Activated naive CD4-positive, alpha-beta T cell treated with anti-CD3 and anti-CD28 coated beads, Interleukin-2, amount 10 ng/mL, durations not matched to agents 7 days and 5 days (primary cell): ENCODE measurements around the gene TTLL4.
A peak's percentile ranks its signal among the peaks of the same experiment; 100 is the strongest.

Experiments
- CTCF ChIA-PET: fragments of 350-600 bp; sonication (Branson Sonifier 250); formaldehyde crosslinking; loops from one replicate; lab custom pipeline; 2021; ENCODE audit warnings: antibody characterized with exemption; lab: Charles Lee
- DNase-seq: peaks from one replicate; pipeline ENCODE4 v3.0.0-alpha.2; 2020
- H3K27ac Mint-ChIP-seq: one replicate; pipeline ENCODE4 v1.8.0; 2021; ENCODE audit warnings: mild to moderate bottlenecking, moderate library complexity, mixed read lengths
- H3K27me3 Mint-ChIP-seq: one replicate; pipeline ENCODE4 v1.8.0; 2021; ENCODE audit warnings: mild to moderate bottlenecking, mixed read lengths
- H3K36me3 Mint-ChIP-seq: one replicate; pipeline ENCODE4 v1.8.0; 2021; ENCODE audit warnings: mixed read lengths
- H3K4me1 Mint-ChIP-seq: one replicate; pipeline ENCODE4 v1.8.0; 2021; ENCODE audit warnings: mixed read lengths
- H3K4me3 Mint-ChIP-seq: one replicate; pipeline ENCODE4 v1.8.0; 2021; ENCODE audit warnings: mild to moderate bottlenecking, moderate library complexity, mixed read lengths
- H3K9me3 Mint-ChIP-seq: one replicate; pipeline ENCODE4 v1.8.0; 2021; ENCODE audit warnings: mixed read lengths

Gene TTLL4

GRCh38 chr2:218694405-218695145 lies 16.1 kb upstream of the TTLL4 start:
- CTCF ChIA-PET: interaction anchor here (1.1 kb wide), 1 partner anchor 16 kb away, joined by 3 read pairs; the partner anchor contains the start of gene TTLL4
- no peaks in the 10 kb centered on the region for H3K27me3 Mint-ChIP-seq
- H3K4me3 Mint-ChIP-seq: no peak overlapping the region
- H3K27ac Mint-ChIP-seq: peak overlapping the region; percentile 66
- no peaks in the 10 kb centered on the region for H3K36me3 Mint-ChIP-seq
- H3K9me3 Mint-ChIP-seq: no peaks in the 10 kb centered on the region
- no peak for DNase-seq
- no peaks in the 10 kb centered on the region for H3K4me1 Mint-ChIP-seq

- CTCF ChIA-PET: interaction anchor here (1.0 kb wide), 1 partner anchor 12 kb away, joined by 3 read pairs; no protein-coding TSS in a partner anchor
- Mint-ChIP-seq H3K36me3 (no peaks in the 10 kb centered on the region), H3K9me3 (no peaks in the 10 kb centered on the region), H3K4me1 (no peaks in the 10 kb centered on the region), H3K27me3 (no peaks in the 10 kb centered on the region), H3K27ac (no peak overlapping the region), H3K4me3 (no peak overlapping the region)
- no peak for DNase-seq
These were observed 11.8 kb upstream of the TTLL4 start for GRCh38 chr2:218698885-218699284.

GRCh38 chr2:218701806-218702205 lies 8.8 kb upstream of the TTLL4 start:
- DNase-seq: no peak
- Mint-ChIP-seq H3K27ac (no peak overlapping the region), H3K4me3 (no peak overlapping the region), H3K4me1 (no peaks in the 10 kb centered on the region), H3K9me3 (no peaks in the 10 kb centered on the region), H3K36me3 (no peaks in the 10 kb centered on the region), H3K27me3 (peaks cover 6% of the 10 kb centered on the region)
- CTCF ChIA-PET: interaction anchor here (1.2 to 1.5 kb wide), 3 partner anchors 8 to 82 kb away, joined by 3 to 7 read pairs (median 4); no protein-coding TSS in a partner anchor

- no peak overlapping the region for H3K4me3 Mint-ChIP-seq
- CTCF ChIA-PET: no interaction called here
These were observed 7.3 kb upstream of the TTLL4 start for GRCh38 chr2:218703341-218703740.

GRCh38 chr2:218708086-218708485 lies 2.5 kb upstream of the TTLL4 start:
- CTCF ChIA-PET: interaction anchor here (0.6 to 1.9 kb wide), 3 partner anchors 36 to 287 kb away, joined by 3 to 5 read pairs (median 3); partner anchors contain the start of genes RNF25 and STK36
- H3K4me3 Mint-ChIP-seq: no peak overlapping the region

More at GRCh38 chr2:218703341-218703740, 7.3 kb upstream of the TTLL4 start:
- Mint-ChIP-seq H3K36me3 (no peaks in the 10 kb centered on the region), H3K27me3 (peaks cover 14% of the 10 kb centered on the region), H3K27ac (no peak overlapping the region), H3K4me1 (peaks cover 7% of the 10 kb centered on the region), H3K9me3 (no peaks in the 10 kb centered on the region)
- DNase-seq: no peak

GRCh38 chr2:218709908-218710307 lies 727 bp upstream of the TTLL4 start:
- H3K4me1 Mint-ChIP-seq: peaks cover 29% of the 10 kb centered on the region
- no peaks in the 10 kb centered on the region for H3K36me3 Mint-ChIP-seq
- peak overlapping the region; percentile 99 for H3K4me3 Mint-ChIP-seq
- H3K27me3 Mint-ChIP-seq: peaks cover 18% of the 10 kb centered on the region
- H3K9me3 Mint-ChIP-seq: no peaks in the 10 kb centered on the region
- DNase-seq: no peak
- CTCF ChIA-PET: interaction anchor here (0.6 to 2.3 kb wide), 11 partner anchors 8 to 140 kb away, joined by 3 to 9 read pairs (median 4); partner anchors contain the start of genes BCS1L and ZNF142
- no peak overlapping the region for H3K27ac Mint-ChIP-seq

More at GRCh38 chr2:218708086-218708485, 2.5 kb upstream of the TTLL4 start:
- Mint-ChIP-seq H3K4me1 (peaks cover 22% of the 10 kb centered on the region), H3K36me3 (no peaks in the 10 kb centered on the region), H3K27ac (no peak overlapping the region), H3K9me3 (no peaks in the 10 kb centered on the region), H3K27me3 (peaks cover 18% of the 10 kb centered on the region)
- no peak for DNase-seq

- Mint-ChIP-seq H3K9me3 (no peaks in the 10 kb centered on the region), H3K27me3 (peaks cover 18% of the 10 kb centered on the region), H3K4me1 (peaks cover 29% of the 10 kb centered on the region), H3K36me3 (no peaks in the 10 kb centered on the region), H3K27ac (no peak overlapping the region), H3K4me3 (peak overlapping the region; percentile 99)
- CTCF ChIA-PET: interaction anchor here (0.6 to 2.3 kb wide), 13 partner anchors 8 to 140 kb away, joined by 3 to 9 read pairs (median 4); partner anchors contain the start of genes BCS1L, RNF25, STK36 and ZNF142
- no peak for DNase-seq
These were observed 325 bp upstream of the TTLL4 start for GRCh38 chr2:218710334-218710686.

GRCh38 chr2:218711550-218711929 lies 905 bp downstream of the TTLL4 start:
- Mint-ChIP-seq H3K36me3 (peaks cover 3% of the 10 kb centered on the region), H3K4me3 (peak overlapping the region; percentile 99), H3K27ac (peak overlapping the region; percentile 84), H3K27me3 (peaks cover 15% of the 10 kb centered on the region), H3K4me1 (peaks cover 29% of the 10 kb centered on the region), H3K9me3 (no peaks in the 10 kb centered on the region)
- CTCF ChIA-PET: interaction anchor here (1.1 to 2.3 kb wide), 7 partner anchors 10 to 136 kb away, joined by 3 to 9 read pairs (median 5); partner anchors contain the start of genes RNF25 and STK36
- DNase-seq: no peak

- CTCF ChIA-PET: interaction anchor here (1.1 kb wide), 1 partner anchor 638 kb away, joined by 3 read pairs; no protein-coding TSS in a partner anchor
- Mint-ChIP-seq H3K27ac (no peak overlapping the region), H3K27me3 (peaks cover 4% of the 10 kb centered on the region), H3K9me3 (no peaks in the 10 kb centered on the region), H3K36me3 (peaks cover 4% of the 10 kb centered on the region), H3K4me1 (peaks cover 24% of the 10 kb centered on the region), H3K4me3 (no peak overlapping the region)
- no peak for DNase-seq
These were observed 3.3 kb downstream of the TTLL4 start for GRCh38 chr2:218713922-218714321.

GRCh38 chr2:218716070-218716469 lies 5.4 kb downstream of the TTLL4 start:
- Mint-ChIP-seq H3K9me3 (no peaks in the 10 kb centered on the region), H3K4me1 (peaks cover 21% of the 10 kb centered on the region), H3K27ac (no peak overlapping the region), H3K36me3 (peaks cover 9% of the 10 kb centered on the region), H3K27me3 (no peaks in the 10 kb centered on the region), H3K4me3 (no peak overlapping the region)
- DNase-seq: no peak
- CTCF ChIA-PET: interaction anchor here (0.6 to 1.2 kb wide), 2 partner anchors 131 to 180 kb away, joined by 4 to 5 read pairs; no protein-coding TSS in a partner anchor

GRCh38 chr2:218717262-218717661 lies 6.6 kb downstream of the TTLL4 start:
- CTCF ChIA-PET: interaction anchor here (1.0 kb wide), 1 partner anchor 130 kb away, joined by 3 read pairs; no protein-coding TSS in a partner anchor
- Mint-ChIP-seq H3K27me3 (no peaks in the 10 kb centered on the region), H3K9me3 (no peaks in the 10 kb centered on the region), H3K36me3 (peaks cover 9% of the 10 kb centered on the region), H3K4me1 (peaks cover 10% of the 10 kb centered on the region), H3K4me3 (no peak overlapping the region), H3K27ac (no peak overlapping the region)
- DNase-seq: no peak

- no peak overlapping the region for H3K4me3 Mint-ChIP-seq
- H3K27ac Mint-ChIP-seq: no peak overlapping the region
- CTCF ChIA-PET: interaction anchor here (1.0 kb wide), 1 partner anchor 129 kb away, joined by 3 read pairs; no protein-coding TSS in a partner anchor
- no peak for DNase-seq
- peaks cover 10% of the 10 kb centered on the region for H3K4me1 Mint-ChIP-seq
- no peaks in the 10 kb centered on the region for H3K9me3 Mint-ChIP-seq
- no peaks in the 10 kb centered on the region for H3K27me3 Mint-ChIP-seq
- H3K36me3 Mint-ChIP-seq: peaks cover 9% of the 10 kb centered on the region
These were observed 7.4 kb downstream of the TTLL4 start for GRCh38 chr2:218718058-218718457.

GRCh38 chr2:218719457-218719856 lies 8.8 kb downstream of the TTLL4 start:
- Mint-ChIP-seq H3K27ac (peak overlapping the region; percentile 8), H3K9me3 (no peaks in the 10 kb centered on the region), H3K27me3 (no peaks in the 10 kb centered on the region), H3K36me3 (peaks cover 11% of the 10 kb centered on the region), H3K4me1 (peaks cover 3% of the 10 kb centered on the region), H3K4me3 (no peak overlapping the region)
- CTCF ChIA-PET: interaction anchor here (1.1 kb wide), 1 partner anchor 9 kb away, joined by 6 read pairs; the partner anchor contains the start of gene TTLL4
- no peak for DNase-seq
